OCI-LY3 (cell line): ENCODE results near the gene AATF.

Experiments used
- CTCF ChIP-seq: fragments of 200-600, 300-600 bp; sonication (generic); IDR thresholded peaks from 2 replicates; pipeline ENCODE4 v1.5.1; 2014; ENCODE audit warnings: antibody characterized with exemption, low read length, low read depth
- EZH2phosphoT487 ChIP-seq: fragments of 200-600 bp; shearing (Covaris generic); IDR thresholded peaks from 2 replicates; pipeline ENCODE4 v1.6.1; 2018; ENCODE audit warnings: antibody characterized with exemption, mixed run types, low read depth

GRCh38 chr17:36913132-36913531 lies 35.6 kb upstream of the AATF start:
- no peak for TF ChIP-seq CTCF
- TF ChIP-seq EZH2phosphoT487: no peak
